Retinal pigment epithelial cell (primary cell): ENCODE results near the gene DNAJC24.

ENCODE experiments used
- DNase-seq: peaks from one replicate; pipeline ENCODE4 v3.0.0-alpha.2; 2010; ENCODE audit warnings: low read depth
- H3K4me3 ChIP-seq: 2 replicates; pipeline ENCODE4 v1.5.1; 2011; ENCODE audit warnings: mild to moderate bottlenecking, low read length, control low read depth, moderate library complexity
- TF ChIP-seq, protein P1 (sequence below): conservative IDR thresholded peaks from 2 replicates; pipeline ENCODE4 v1.5.1; 2011; ENCODE audit warnings: low read depth, low read length, control low read depth, inconsistent platforms

The DNAJC24 gene

DNA sequence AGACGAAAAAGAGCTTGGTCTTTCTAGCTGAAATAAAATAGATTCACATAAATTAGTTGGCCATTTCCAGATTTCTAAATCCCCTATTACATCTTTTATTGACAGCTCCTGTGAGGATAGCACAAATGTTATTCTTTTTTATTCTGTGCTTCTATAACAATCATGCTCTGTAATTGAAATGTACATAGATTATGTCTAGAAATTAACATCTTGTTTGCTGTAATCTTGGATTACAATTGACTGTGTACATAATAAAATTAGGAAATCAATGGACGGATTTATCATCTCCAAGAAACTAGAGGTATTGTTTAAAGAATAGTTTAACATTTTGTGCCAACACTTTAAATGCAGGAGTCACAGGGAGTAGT, 108.5 kb downstream of the DNAJC24 start:
- H3K4me3 ChIP-seq: no peak overlapping the region
- DNase-seq: no peak
- TF ChIP-seq, protein P1, sequence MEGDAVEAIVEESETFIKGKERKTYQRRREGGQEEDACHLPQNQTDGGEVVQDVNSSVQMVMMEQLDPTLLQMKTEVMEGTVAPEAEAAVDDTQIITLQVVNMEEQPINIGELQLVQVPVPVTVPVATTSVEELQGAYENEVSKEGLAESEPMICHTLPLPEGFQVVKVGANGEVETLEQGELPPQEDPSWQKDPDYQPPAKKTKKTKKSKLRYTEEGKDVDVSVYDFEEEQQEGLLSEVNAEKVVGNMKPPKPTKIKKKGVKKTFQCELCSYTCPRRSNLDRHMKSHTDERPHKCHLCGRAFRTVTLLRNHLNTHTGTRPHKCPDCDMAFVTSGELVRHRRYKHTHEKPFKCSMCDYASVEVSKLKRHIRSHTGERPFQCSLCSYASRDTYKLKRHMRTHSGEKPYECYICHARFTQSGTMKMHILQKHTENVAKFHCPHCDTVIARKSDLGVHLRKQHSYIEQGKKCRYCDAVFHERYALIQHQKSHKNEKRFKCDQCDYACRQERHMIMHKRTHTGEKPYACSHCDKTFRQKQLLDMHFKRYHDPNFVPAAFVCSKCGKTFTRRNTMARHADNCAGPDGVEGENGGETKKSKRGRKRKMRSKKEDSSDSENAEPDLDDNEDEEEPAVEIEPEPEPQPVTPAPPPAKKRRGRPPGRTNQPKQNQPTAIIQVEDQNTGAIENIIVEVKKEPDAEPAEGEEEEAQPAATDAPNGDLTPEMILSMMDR: no peak

- no peak for DNase-seq
- H3K4me3 ChIP-seq: no peak overlapping the region
- TF ChIP-seq, protein P1: no peak
Observed at GRCh38 chr11:31479066-31479465, 109.4 kb downstream of the DNAJC24 start.

DNA sequence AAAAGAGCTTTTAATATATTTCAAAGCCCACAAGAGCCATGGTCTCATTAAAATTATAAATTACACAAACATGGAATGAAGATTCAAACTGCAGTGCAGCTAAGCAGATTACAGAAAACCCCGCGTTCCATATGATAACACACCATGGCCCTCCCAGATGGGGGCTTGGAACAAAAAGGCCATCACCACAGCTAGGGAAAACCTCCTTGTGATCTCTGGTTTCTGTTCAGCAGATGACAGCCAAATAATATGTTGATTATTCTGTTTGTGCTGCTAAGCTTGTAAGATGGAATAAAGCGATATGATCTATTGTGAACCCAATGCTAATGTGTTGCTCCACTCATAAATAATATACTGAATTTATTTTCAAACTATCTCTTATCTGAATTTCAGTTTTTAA, 111.3 kb downstream of the DNAJC24 start:
- no peak for DNase-seq
- H3K4me3 ChIP-seq: no peak overlapping the region
- TF ChIP-seq, protein P1: no peak
